Esophagus muscularis mucosa (tissue), 4 donors: ENCODE results near the gene TAMM41. TPM values are rescaled to one million over a fixed set of nuclear protein-coding genes. Genes with fewer than 3 reads are reported as not detected.

Experiments
- DNase-seq: peaks from one replicate; pipeline ENCODE4 v3.0.0-alpha.2; 2017; ENCODE audit errors: extremely low spot score
- H3K27ac ChIP-seq, 4 donors: fragments of 200-600 bp; sonication (generic); replicated peaks in 1 of 4; 1 replicate in 3 of 4; 2 replicates in 1 of 4; pipeline ENCODE4 v1.5.1; 2016 to 2019; ENCODE audit warnings: mild to moderate bottlenecking in 1 of 4
- H3K27me3 ChIP-seq, 4 donors: fragments of 200-600 bp; sonication (generic); one replicate each; pipeline versions ENCODE4 v1.5.1 to v1.6.0; 2016 to 2019
- H3K36me3 ChIP-seq, 4 donors: fragments of 200-600 bp; sonication (generic); one replicate each; pipeline ENCODE4 v1.5.1; 2016 to 2019
- H3K4me1 ChIP-seq, 4 donors: fragments of 200-600 bp; sonication (generic); one replicate each; pipeline ENCODE4 v1.5.1; 2016 to 2019
- H3K4me3 ChIP-seq, 4 donors: fragments of 200-600 bp; sonication (generic); 1 replicate in 2 of 4; 2 replicates in 2 of 4; pipeline ENCODE4 v1.5.1; 2016 to 2019; ENCODE audit warnings: mild to moderate bottlenecking in 4 of 4, moderate library complexity in 1 of 4
- H3K9me3 ChIP-seq, 4 donors: fragments of 200-600 bp; sonication (generic); 1 replicate in 3 of 4; 2 replicates in 1 of 4; pipeline ENCODE4 v1.5.1; 2016 to 2019
- EP300 ChIP-seq: sonication (generic); formaldehyde crosslinking; IDR thresholded peaks from one replicate; pipeline ENCODE4 v1.6.1; 2017; ENCODE audit warnings: antibody characterized with exemption
- POLR2A ChIP-seq: fragments of 450-650 bp; IDR thresholded peaks from one replicate; pipeline ENCODE4 v1.6.1; 2017; ENCODE audit warnings: antibody characterized with exemption, moderate library complexity, mild to moderate bottlenecking, low read depth
- POLR2AphosphoS5 ChIP-seq, 2 donors: sonication (generic); formaldehyde crosslinking; IDR thresholded peaks; one replicate each; pipeline ENCODE4 v1.6.1; 2017; ENCODE audit warnings: antibody characterized with exemption in 2 of 2
- WGBS: methylation state at CpG from one replicate; pipeline ENCODE4 v1.1.5; 2018; 5-methylcytosine and 5-hydroxymethylcytosine counted together
- intact Hi-C: fragments of 100-400 bp; cut with DNase I; formaldehyde crosslinking; loops from one replicate; pipeline ENCODE4 v1.15.1; 2023
- total RNA-seq, 4 donors: library from RNA; depleted of rRNA; stranded (reverse); fragments of >200 nt; gene quantifications; one replicate each; pipeline versions ENCODE4 v1.1.0 to v1.2.1, GENCODE V29; 2016
- TF ChIP-seq, protein P1 (sequence below), 3 experiments: fragments of 200-600 bp in 2 of 3; fragments of 450-650 bp in 1 of 3; sonication (generic) in 2 of 3; IDR thresholded peaks; one replicate each; pipeline ENCODE4 v1.5.1; 2017 to 2019; ENCODE audit warnings: antibody characterized with exemption in 3 of 3, mild to moderate bottlenecking in 2 of 3, moderate library complexity in 1 of 3

The TAMM41 gene
- total RNA-seq, 4 donors from 2014 or later, result 4.8 to 8.3 (median 7.2) TPM

DNA sequence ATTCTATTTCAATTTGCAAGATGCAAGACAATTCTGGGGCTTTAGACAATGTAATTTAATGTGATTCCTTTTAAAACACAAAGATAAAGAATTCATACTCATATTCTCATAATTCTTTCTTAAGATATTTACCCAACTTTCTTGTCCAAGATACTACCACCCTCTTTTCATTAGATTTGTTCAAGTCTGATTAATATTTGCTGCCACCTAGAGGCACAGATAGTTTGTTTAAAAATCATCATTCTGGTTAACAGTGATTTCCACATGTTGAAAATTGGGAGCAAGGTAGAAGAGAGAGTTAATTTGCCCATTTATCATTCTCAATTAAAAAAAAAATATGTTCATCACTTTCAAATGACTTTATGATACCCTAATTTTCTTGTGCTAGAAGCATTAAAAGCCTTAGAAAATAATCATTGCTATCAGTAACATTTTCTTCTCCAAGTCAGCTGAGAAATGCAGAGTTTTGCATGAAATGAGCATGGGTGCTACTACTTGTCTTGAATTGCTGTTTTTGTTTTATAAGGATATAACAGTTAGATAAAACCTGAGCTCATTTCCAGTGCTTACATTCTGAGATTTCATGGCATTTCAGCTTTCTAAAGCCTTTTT is 11.6 kb downstream of the TAMM41 start:
- Histone ChIP-seq H3K4me1 (peaks cover 0 to 6% (median 0%) of the 10 kb centered on the region in 4 donors), H3K36me3 (peaks cover 27 to 85% (median 69%) of the 10 kb centered on the region in 4 donors), H3K4me3 (no peak overlapping the region), H3K27me3 (no peaks in the 10 kb centered on the region), H3K9me3 (no peaks in the 10 kb centered on the region), H3K27ac (no peak overlapping the region)
- TF ChIP-seq, protein P1, sequence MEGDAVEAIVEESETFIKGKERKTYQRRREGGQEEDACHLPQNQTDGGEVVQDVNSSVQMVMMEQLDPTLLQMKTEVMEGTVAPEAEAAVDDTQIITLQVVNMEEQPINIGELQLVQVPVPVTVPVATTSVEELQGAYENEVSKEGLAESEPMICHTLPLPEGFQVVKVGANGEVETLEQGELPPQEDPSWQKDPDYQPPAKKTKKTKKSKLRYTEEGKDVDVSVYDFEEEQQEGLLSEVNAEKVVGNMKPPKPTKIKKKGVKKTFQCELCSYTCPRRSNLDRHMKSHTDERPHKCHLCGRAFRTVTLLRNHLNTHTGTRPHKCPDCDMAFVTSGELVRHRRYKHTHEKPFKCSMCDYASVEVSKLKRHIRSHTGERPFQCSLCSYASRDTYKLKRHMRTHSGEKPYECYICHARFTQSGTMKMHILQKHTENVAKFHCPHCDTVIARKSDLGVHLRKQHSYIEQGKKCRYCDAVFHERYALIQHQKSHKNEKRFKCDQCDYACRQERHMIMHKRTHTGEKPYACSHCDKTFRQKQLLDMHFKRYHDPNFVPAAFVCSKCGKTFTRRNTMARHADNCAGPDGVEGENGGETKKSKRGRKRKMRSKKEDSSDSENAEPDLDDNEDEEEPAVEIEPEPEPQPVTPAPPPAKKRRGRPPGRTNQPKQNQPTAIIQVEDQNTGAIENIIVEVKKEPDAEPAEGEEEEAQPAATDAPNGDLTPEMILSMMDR (IDR thresholded peaks at IDR 0.05), result peak; percentile 43 to 52 (median 47)
- TF ChIP-seq EP300 (no peak), POLR2AphosphoS5 (IDR thresholded peaks at IDR 0.05) (no peak)
- DNase-seq, result no peak
- intact Hi-C loops, result no loop called here

DNA sequence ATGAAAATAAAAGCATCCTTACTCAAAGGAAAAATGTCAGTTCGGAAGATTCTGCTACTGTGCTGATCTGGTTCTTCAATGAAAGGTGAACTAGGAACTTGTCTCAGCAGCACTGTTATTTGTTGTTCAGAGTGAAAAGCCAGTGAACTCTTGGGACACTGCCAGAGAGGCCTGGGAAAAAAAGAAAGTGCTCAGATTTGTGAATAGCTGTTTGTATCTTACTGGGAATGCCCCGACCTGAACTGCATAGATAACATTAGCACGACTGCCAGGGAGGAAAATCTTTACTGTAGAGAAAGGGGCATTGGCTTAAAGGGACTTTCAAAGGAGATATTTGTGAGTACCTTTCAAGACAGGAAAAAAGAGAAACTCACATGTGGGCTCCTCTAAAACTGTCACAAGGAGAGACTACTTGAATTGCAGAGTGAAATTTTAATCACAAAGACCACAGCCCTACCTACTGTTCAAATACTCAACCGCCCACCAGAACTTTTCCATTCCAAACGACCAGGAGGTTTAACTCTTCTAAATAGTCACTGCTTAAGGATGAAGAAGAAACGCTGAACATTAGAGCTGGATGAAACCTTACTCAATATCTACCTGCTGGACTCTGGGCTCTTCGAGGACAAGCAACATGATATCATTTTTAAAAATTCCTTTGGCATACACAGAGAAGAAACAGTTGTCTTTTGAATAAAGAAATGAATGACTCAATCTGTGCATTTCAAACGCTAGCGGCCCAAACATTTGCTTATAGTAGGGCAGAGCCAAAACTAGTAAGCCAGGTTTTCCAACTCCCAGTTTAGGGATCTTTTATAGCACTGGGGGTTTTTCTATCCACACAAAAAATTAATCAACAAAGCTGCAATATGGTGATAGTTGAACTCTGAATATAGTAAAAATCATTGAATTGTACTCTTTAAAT is 13.4 kb downstream of the TAMM41 start:
- Histone ChIP-seq H3K4me1 (peaks cover 0 to 6% (median 0%) of the 10 kb centered on the region in 4 donors), H3K27ac (peak overlapping the region in 1 of 4 donors; percentile 19), H3K27me3 (no peaks in the 10 kb centered on the region), H3K9me3 (no peaks in the 10 kb centered on the region), H3K36me3 (peaks cover 37 to 85% (median 73%) of the 10 kb centered on the region in 4 donors), H3K4me3 (no peak overlapping the region)
- no peak for DNase-seq
- intact Hi-C loops, result no loop called here
- no peak for TF ChIP-seq POLR2AphosphoS5 (IDR thresholded peaks at IDR 0.05)
- WGBS, result 70% methylated on average over 9 of the region's 9 CpGs

DNA sequence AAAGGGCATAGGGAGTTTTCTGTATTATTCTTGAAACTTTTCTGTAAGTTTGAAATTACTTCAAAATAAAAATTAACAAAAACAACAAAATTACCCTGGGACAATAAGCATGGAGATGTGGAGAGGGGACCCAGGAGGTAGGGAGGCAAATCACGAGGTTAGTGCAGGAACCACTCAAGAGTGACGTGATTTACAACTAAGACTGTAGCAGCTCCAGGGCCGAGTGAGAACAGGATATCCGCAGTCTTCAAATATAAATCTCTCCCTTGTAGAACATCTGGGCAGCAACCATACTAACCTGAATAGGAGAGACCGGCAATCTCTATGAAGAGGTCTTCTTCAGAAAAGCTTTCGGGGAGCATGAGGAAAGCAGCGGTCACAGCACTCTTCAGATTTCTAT is 17.3 kb downstream of the TAMM41 start:
- intact Hi-C loops, result no loop called here
- no peak for DNase-seq
- Histone ChIP-seq H3K27ac (no peak overlapping the region), H3K4me3 (no peak overlapping the region), H3K9me3 (no peaks in the 10 kb centered on the region), H3K36me3 (peaks cover 32 to 95% (median 80%) of the 10 kb centered on the region in 4 donors), H3K4me1 (peaks cover 0 to 6% (median 0%) of the 10 kb centered on the region in 4 donors), H3K27me3 (no peaks in the 10 kb centered on the region)
- TF ChIP-seq, protein P1 (IDR thresholded peaks at IDR 0.05), result no peak
- no peak for TF ChIP-seq POLR2AphosphoS5 (IDR thresholded peaks at IDR 0.05)
- TF ChIP-seq POLR2A, result no peak
- TF ChIP-seq EP300, result no peak
- WGBS, result 93% methylated on average over 7 of the region's 7 CpGs

DNA sequence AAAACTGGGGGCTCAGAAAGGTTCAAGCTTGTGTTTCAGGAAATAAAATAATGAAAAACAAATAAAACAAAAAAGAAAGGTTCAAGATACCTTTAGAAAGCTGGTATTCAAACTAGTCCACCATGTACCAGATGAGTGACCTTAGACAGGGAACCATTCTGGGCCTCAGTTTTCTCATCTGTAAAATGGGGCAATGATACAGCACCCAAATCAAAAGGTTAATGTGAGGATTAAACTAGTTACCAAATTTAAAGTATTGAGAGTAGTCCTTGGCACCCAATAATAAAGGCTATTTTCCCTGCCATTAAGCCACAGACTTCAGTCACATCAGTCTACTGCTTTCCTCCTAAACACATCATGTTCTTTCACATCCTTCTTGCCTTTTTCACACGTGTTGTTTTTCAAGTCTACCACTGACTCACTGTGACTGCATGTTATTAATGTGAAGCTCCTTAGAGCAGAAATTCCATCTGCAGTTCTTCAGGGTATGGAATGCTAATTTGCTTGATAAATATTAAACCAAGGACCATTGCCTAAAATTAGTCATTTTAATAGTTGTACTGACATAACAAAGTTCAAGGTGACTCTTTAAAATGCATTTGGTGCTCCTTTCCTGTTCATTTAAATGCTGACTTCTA is 19.9 kb downstream of the TAMM41 start:
- WGBS, result 66% methylated on average over 1 of the region's 1 CpG
- no peaks in the 10 kb centered on the region for H3K4me1 ChIP-seq
- no peak for DNase-seq
- H3K36me3 ChIP-seq, result peaks cover 24 to 92% (median 66%) of the 10 kb centered on the region in 4 donors
- no peak overlapping the region for H3K27ac ChIP-seq
- H3K9me3 ChIP-seq, result no peaks in the 10 kb centered on the region
- H3K4me3 ChIP-seq, result no peak overlapping the region
- no peak for TF ChIP-seq POLR2AphosphoS5 (IDR thresholded peaks at IDR 0.05)
- TF ChIP-seq, protein P1 (IDR thresholded peaks at IDR 0.05), result no peak
- no peak for TF ChIP-seq EP300
- no peak for TF ChIP-seq POLR2A
- H3K27me3 ChIP-seq, result no peaks in the 10 kb centered on the region
- intact Hi-C loops, result no loop called here

DNA sequence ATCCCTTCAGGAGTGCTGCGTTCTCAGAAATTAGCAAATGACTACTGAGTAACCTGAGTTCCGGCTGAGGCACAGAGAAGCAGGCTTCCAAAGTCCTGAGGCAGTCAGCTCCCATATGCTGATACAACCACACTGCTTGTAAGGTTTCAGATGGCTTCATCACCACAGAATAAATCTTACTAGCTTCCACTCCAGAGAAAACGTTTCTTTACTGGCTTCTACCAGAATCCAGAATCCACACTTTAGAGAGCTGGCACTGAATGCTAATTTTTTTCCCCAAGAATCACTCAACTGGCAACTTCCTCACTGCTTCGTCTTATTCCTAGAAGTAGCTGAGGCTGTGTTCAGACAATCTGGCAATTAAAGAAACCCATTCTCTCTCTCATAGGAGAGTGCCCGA is 21.4 kb downstream of the TAMM41 start:
- H3K9me3 ChIP-seq, result no peaks in the 10 kb centered on the region
- H3K4me1 ChIP-seq, result peaks cover 0 to 10% (median 8%) of the 10 kb centered on the region in 4 donors
- TF ChIP-seq EP300 (no peak), POLR2AphosphoS5 (IDR thresholded peaks at IDR 0.05) (no peak), POLR2A (no peak)
- TF ChIP-seq, protein P1 (IDR thresholded peaks at IDR 0.05), result no peak
- no peak for DNase-seq
- H3K36me3 ChIP-seq, result peaks cover 24 to 92% (median 66%) of the 10 kb centered on the region in 4 donors
- no peaks in the 10 kb centered on the region for H3K27me3 ChIP-seq
- WGBS, result 80% methylated on average over 5 of the region's 5 CpGs
- H3K4me3 ChIP-seq, result no peak overlapping the region
- no peak overlapping the region for H3K27ac ChIP-seq
- intact Hi-C loops, result no loop called here
